Measurements from ENCODE around the gene ATXN7L3. TPM values are rescaled to one million over a fixed set of nuclear protein-coding genes. Genes with fewer than 3 reads are reported as not detected.

The ATXN7L3 gene
- total and polyA plus RNA-seq, 9 of the 15 experiments (the other 6 are each of a cell fraction or from before 2014, with no cell fraction given): 0.62 to 66.1 (median 33.2) TPM

- TF ChIP-seq TEAD4 (IDR thresholded peaks at IDR 0.05; ENCODE audit: low read length): no peak
- TF ChIP-seq TEAD4 (CRISPR knock-in tag; IDR thresholded peaks at IDR 0.05; ENCODE audit: borderline replicate concordance): no peak
- no peak for TF ChIP-seq HDGF (IDR thresholded peaks at IDR 0.05)
- TF ChIP-seq SMARCB1 (IDR thresholded peaks at IDR 0.05; ENCODE audit: insufficient read length, low read depth): no peak
- TF ChIP-seq MCM5 (IDR thresholded peaks at IDR 0.05; ENCODE audit: low read depth): no peak
- TF ChIP-seq, protein P1, sequence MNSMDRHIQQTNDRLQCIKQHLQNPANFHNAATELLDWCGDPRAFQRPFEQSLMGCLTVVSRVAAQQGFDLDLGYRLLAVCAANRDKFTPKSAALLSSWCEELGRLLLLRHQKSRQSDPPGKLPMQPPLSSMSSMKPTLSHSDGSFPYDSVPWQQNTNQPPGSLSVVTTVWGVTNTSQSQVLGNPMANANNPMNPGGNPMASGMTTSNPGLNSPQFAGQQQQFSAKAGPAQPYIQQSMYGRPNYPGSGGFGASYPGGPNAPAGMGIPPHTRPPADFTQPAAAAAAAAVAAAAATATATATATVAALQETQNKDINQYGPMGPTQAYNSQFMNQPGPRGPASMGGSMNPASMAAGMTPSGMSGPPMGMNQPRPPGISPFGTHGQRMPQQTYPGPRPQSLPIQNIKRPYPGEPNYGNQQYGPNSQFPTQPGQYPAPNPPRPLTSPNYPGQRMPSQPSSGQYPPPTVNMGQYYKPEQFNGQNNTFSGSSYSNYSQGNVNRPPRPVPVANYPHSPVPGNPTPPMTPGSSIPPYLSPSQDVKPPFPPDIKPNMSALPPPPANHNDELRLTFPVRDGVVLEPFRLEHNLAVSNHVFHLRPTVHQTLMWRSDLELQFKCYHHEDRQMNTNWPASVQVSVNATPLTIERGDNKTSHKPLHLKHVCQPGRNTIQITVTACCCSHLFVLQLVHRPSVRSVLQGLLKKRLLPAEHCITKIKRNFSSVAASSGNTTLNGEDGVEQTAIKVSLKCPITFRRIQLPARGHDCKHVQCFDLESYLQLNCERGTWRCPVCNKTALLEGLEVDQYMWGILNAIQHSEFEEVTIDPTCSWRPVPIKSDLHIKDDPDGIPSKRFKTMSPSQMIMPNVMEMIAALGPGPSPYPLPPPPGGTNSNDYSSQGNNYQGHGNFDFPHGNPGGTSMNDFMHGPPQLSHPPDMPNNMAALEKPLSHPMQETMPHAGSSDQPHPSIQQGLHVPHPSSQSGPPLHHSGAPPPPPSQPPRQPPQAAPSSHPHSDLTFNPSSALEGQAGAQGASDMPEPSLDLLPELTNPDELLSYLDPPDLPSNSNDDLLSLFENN (IDR thresholded peaks at IDR 0.05; ENCODE audit: low read depth in 2 of 2, low read length in 2 of 2): no peak
- TF ChIP-seq, protein P2, sequence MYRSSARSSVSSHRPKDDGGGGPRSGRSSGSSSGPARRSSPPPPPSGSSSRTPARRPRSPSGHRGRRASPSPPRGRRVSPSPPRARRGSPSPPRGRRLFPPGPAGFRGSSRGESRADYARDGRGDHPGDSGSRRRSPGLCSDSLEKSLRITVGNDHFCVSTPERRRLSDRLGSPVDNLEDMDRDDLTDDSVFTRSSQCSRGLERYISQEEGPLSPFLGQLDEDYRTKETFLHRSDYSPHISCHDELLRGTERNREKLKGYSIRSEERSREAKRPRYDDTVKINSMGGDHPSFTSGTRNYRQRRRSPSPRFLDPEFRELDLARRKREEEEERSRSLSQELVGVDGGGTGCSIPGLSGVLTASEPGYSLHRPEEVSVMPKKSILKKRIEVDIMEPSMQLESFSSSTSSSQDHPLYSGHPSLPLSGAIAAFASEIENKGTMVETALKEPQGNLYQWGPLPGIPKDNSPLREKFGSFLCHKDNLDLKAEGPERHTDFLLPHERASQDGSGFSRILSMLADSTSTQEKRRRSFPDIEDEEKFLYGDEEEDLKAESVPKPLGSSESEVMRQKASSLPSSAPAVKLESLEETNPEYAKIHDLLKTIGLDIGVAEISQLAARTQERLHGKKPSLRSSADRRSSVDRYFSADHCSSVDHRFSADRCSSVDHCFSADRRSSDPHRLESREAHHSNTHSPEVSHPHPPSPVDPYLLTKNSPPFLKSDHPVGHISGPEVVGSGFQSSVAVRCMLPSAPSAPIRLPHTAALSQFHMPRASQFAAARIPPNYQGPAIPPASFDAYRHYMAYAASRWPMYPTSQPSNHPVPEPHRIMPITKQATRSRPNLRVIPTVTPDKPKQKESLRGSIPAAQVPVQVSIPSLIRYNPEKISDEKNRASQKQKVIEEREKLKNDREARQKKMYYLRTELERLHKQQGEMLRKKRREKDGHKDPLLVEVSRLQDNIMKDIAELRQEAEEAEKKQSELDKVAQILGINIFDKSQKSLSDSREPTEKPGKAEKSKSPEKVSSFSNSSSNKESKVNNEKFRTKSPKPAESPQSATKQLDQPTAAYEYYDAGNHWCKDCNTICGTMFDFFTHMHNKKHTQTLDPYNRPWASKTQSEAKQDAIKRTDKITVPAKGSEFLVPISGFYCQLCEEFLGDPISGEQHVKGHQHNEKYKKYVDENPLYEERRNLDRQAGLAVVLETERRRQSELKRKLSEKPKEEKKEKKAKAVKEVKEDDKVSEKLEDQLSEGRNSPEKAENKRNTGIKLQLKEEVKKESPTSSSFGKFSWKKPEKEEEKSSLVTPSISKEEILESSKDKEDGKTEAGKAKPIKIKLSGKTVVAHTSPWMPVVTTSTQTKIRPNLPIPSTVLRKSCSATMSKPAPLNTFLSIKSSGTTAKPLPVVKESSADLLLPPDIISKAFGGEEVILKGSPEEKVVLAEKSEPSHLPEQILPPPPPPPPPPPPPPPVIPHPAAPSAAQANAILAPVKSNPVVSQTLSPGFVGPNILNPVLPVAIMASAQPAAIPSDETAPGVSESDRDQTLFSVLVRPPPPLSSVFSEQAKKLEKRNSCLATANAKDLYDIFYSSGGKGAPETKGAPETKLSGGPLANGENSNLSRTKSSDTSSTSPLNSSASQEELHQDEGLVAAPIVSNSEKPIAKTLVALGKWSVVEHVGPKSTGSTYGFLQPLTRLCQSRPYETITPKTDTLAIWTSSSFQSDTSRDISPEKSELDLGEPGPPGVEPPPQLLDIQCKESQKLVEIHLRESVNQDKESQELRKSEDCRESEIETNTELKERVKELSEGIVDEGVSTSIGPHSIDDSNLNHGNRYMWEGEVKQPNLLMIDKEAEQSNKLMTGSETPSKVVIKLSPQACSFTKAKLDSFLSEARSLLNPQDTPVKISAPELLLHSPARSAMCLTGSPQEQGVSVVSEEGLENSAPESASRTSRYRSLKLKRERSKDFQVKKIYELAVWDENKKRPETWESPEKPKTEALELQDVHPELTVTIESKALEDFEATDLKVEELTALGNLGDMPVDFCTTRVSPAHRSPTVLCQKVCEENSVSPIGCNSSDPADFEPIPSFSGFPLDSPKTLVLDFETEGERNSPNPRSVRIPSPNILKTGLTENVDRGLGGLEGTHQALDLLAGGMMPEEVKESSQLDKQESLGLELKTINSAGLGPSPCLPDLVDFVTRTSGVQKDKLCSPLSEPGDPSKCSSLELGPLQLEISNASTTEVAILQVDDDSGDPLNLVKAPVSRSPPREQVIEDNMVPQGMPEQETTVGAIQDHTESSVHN (IDR thresholded peaks at IDR 0.05; ENCODE audit: borderline replicate concordance in 1 of 2, low read depth in 1 of 2): no peak
- no peak for TF ChIP-seq RB1 (IDR thresholded peaks at IDR 0.05; ENCODE audit: low read depth)
- TF ChIP-seq PBX2 (CRISPR knock-in tag; IDR thresholded peaks at IDR 0.05; ENCODE audit: low read depth): no peak
- no peak for TF ChIP-seq PBX2 (tag; conservative IDR thresholded peaks at IDR 0.05; ENCODE audit: low read depth)
- no peak for TF ChIP-seq USF1 (CRISPR knock-in tag; IDR thresholded peaks at IDR 0.05)
- TF ChIP-seq EP400 (IDR thresholded peaks at IDR 0.05): peak; percentile 57; the same call in 1 of the 2 replicates
- TF ChIP-seq ZKSCAN3 (CRISPR knock-in tag; IDR thresholded peaks at IDR 0.05): no peak
Observed at GRCh38 chr17:44200478-44201155, 933 bp upstream of the ATXN7L3 start (continued).

Measured in K562 (cell line).